NCI-H128 (cell line): ENCODE measurements around the gene RAP1GAP2.
A peak's percentile ranks its signal among the peaks of the same experiment; 100 is the strongest.
"Not testable (repeated sequence)": the region's sequence is repeated elsewhere in the genome, so short reads cannot be mapped to it uniquely, and the experiment has no call there.

Source experiments
- DNase-seq: peaks from one replicate; lab custom pipeline; 2025; ENCODE audit not compliant: unreplicated experiment; lab: John Stamatoyannopoulos, UW

RAP1GAP2 gene

GRCh38 chr17:2814049-2814448 lies 17.8 kb downstream of the RAP1GAP2 start:
- no peak for DNase-seq

DNA sequence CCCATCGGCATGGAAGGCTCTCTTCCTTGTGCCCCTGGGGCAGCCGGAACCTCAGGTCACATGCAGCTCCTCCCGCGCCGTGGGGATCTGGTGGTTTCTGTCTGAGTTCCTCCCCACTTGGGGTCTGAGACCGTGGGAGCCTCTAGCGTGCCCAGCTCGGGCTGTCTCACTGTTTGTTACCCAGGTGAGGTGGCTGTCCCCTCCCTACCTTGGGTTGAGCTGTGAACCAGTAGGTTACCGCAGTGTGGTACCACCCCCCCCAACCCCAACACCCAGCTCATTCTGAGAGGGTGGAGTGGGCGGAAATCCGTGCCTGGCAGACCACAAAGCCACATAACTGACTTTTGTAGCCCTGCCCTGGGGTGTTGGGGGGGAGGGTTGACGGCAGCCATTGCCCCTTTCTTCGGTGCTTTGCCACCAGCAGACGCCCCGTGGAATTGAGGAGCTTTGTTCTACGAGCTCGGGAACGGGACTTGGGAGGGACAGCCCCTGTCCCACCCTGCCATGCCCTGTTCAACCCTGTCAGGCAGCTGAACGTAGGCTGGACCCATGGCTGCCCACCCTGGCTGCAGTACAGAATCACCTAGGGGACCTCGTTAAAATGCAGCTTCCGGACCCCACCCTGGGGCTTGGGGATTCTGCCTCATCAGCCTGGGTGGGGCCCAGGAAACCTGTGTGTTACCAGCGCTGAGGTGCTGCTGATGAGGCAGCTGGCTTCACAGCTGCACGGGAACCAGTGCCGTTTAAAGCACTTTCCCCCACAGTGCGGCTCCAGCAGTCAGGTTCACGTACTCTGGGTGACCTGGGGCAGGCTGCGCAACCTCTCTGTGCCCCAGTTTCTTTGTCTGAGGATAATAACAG lies 18.5 kb downstream of the RAP1GAP2 start:
- no peak for DNase-seq

DNA sequence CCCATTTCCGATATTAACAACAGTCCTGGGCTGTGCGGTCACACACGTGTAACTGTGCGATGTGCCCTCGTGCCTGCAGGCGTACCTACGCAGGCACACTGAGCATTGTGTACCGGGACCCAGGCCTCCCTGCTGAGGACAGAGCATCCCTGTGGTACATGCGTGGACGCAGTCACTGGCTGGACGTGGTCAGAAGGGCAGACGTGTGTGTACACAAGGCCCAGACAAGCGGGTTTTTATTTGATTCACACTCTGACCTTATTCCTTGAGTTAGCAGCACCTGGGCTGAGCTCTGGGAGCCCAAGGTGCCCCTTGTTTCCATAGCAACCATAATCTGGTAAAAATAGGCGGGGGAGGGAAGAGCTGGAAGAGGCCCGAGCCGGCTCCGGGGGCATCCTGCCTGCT lies 19.5 kb downstream of the RAP1GAP2 start:
- DNase-seq, result no peak

- no peak for DNase-seq
Measured at GRCh38 chr17:2816688-2817087, 20.4 kb downstream of the RAP1GAP2 start.

GRCh38 chr17:2819294-2819693 lies 23.1 kb downstream of the RAP1GAP2 start:
- not testable (repeated sequence) for DNase-seq

DNA sequence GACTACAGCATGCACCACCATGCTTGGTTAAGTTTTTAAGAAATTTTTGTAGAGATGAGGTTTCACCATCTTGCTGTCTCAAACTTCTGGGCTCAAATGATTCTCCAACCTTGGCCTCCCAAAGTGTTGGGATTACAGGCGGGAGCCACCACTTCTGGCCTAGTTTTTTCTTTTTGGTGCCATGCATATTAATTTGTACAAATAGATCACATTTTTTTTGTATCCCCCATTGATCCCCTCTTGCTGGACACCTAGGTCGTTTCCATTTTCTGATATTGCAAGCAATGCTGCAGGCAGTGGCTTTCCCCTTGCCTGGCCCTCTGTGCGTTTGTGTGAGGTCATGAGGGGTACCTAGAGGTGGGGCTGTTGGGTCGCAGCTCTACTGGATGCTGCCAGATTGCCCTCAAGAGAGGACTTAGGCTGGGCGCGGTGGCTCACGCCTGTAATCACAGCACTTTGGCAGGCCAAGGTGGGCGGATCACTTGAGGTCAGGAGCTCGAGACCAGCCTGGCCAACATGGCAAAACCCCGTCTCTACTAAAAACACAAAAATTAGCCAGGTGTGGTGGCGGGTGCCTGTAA lies 23.8 kb downstream of the RAP1GAP2 start:
- no peak for DNase-seq

DNA sequence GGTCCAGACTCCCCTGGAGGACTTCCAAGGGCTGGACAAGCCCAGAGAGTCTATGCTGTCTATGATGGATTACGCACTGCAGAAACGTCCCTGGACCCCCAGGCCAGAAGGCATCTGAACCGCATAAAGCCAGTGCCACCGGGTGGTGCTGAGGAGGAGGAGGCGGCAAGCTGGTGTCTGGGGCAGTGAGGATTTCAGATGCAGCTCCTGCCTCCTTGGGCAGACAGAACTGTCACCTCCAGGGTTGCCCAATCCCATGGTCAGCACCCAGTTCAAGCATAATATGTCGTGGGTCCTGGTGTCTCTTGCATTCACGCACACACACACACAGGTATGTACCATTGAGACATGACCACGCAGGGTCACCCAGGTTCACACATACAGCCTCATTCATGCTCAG lies 25.6 kb downstream of the RAP1GAP2 start:
- DNase-seq, result no peak

GRCh38 chr17:2822358-2822757 lies 26.1 kb downstream of the RAP1GAP2 start:
- no peak for DNase-seq

- no peak for DNase-seq
Measured at GRCh38 chr17:2825253-2825970, 29.2 kb downstream of the RAP1GAP2 start.

DNA sequence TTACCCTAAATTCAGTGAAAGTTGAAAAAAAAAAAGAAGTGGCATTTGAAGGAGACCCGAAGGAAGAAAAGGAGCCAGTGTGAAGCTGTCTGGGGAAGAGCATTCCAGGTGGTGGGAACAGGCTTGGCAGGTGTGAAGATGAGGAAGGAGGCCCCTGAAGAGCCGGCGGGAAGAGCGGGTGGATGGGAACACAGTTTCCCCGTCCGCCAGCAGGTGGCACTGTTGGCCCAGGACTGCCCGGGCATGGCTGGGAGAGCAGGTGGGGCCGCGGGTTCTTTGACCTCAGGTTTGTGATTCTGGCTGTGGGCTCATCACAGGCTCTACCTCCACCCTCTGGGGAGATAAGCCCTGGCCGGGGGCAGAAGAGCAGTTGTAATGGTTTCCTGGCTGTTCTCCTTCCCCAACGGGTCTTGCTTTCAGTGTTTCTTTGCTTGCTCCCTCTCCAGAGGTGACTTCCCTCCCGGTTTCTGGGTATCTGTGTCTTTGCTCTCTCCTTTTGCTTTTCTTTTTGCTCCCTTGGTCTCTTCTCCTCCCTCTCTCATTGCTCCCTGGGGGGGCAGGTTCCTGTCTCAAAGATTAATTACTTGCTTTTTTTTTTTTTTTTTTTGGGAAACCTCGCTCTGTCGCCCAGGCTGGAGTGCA lies 32.3 kb downstream of the RAP1GAP2 start:
- DNase-seq, result peak; percentile 28

GRCh38 chr17:2830678-2831077 lies 34.4 kb downstream of the RAP1GAP2 start:
- DNase-seq, result no peak

- DNase-seq, result no peak
Measured at GRCh38 chr17:2835780-2836179, 39.5 kb downstream of the RAP1GAP2 start.

DNA sequence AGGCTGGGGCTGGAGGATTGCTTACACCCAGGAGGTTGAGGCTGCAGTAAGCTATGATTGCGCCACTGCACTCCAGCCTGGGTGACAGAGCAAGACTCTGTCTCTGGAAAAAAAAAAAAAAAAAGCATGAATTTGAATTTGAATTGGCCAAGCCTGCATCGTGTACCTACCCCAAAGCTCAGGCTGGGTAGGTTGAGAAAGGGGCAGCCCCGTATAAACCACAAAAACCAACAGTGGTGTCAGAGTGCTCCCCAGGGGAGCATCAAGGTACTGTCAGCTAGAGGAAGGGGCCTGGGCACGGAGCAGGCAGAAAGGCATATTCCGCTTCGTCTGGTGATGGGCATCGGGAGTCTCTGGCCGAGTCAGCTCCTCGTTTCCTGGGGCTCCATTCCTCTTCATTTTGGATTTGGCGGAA lies 40.9 kb downstream of the RAP1GAP2 start:
- no peak for DNase-seq

- no peak for DNase-seq
Measured at GRCh38 chr17:2841606-2842005, 45.4 kb downstream of the RAP1GAP2 start.

GRCh38 chr17:2842464-2842863 lies 46.2 kb downstream of the RAP1GAP2 start:
- no peak for DNase-seq

GRCh38 chr17:2844416-2844815 lies 48.2 kb downstream of the RAP1GAP2 start:
- no peak for DNase-seq

- DNase-seq, result no peak
Measured at GRCh38 chr17:2847381-2848333, 51.4 kb downstream of the RAP1GAP2 start.

DNA sequence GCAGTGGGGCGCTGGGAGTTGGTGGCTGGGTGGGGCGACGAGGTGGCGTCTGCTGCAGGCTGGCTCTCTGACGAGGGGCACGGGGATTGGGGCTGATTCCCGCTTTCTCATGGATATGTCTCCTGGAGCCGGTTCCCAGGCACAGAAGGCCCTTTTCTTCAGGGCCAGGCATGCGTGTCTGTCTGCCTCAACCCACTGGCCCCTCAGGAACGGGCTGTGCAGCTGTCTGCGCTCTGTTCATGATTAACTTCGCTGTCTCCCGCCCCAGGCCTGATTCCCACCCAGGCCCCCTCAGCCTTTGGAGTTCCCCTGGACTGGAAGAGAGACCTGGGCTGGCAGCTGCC lies 53.1 kb downstream of the RAP1GAP2 start:
- no peak for DNase-seq

DNA sequence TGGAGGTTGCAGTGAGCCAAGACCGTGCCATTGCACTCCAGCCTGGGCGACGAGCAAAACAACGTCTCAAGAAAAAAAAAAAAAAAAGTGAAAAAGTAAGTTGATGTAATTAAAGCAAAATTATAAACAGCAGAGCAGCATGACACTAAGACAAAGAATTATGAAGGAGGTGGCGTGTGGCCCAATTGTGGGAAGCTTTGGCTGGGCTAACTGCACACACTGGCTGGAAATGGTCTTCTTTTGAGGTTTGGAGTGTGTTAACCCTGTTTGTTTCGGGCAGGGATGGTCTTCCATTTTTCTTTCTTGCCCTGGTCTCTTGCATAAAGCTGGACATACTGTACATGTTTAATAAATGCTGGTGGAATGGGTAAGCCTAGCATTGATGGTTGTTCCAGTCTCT lies 54.8 kb downstream of the RAP1GAP2 start:
- DNase-seq, result no peak

DNA sequence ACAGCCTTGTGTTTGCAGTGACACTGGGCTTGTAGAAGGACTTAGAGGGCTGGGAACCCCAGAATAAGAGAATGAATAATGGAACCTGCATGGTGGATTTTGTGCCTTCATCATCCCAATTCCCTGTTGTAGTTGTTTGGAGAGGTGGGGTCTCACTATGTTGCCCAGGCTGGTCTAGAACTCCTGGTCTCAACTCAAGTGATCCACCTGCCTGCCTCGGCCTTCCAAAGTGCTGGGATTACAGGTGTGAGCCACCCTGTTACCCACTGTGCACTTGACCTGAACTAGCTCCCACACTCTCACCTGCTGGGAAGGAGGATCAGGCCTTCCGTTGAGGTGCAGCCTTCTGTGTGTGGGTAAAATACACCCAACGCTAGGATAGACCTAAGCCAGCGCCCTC lies 55.4 kb downstream of the RAP1GAP2 start:
- no peak for DNase-seq
